Nucleus accumbens (tissue), 56 donors: ENCODE measurements around the gene VPS41.
"Not testable (repeated sequence)": the region's sequence is repeated elsewhere in the genome, so short reads cannot be mapped to it uniquely, and the experiment has no call there.

Experiments used
- DNase-seq, 56 donors: peaks; one replicate each; lab custom pipeline; 2025; lab: John Stamatoyannopoulos, UW

The VPS41 gene

GRCh38 chr7:38862666-38863065, 46.3 kb downstream of the VPS41 start:
- no peak for DNase-seq

GRCh38 chr7:38858259-38858884, 50.6 kb downstream of the VPS41 start:
- no peak for DNase-seq

- no peak for DNase-seq
Observed at GRCh38 chr7:38855867-38856266, 53.1 kb downstream of the VPS41 start.

- no peak for DNase-seq
Observed at GRCh38 chr7:38855386-38855785, 53.6 kb downstream of the VPS41 start.

- DNase-seq = not testable (repeated sequence)
Observed at GRCh38 chr7:38854947-38855346, 54.0 kb downstream of the VPS41 start.

- DNase-seq = no peak
Observed at GRCh38 chr7:38851321-38851720, 57.7 kb downstream of the VPS41 start.

- DNase-seq = no peak
Observed at GRCh38 chr7:38846280-38846679, 62.7 kb downstream of the VPS41 start.

GRCh38 chr7:38844952-38845563, 63.9 kb downstream of the VPS41 start:
- no peak for DNase-seq

- DNase-seq = no peak
Observed at GRCh38 chr7:38842746-38843145, 66.2 kb downstream of the VPS41 start.

GRCh38 chr7:38840736-38841460, 68.1 kb downstream of the VPS41 start:
- no peak for DNase-seq

- DNase-seq = peak in 13 of 56 donors; percentile 2 to 42 (median 18)
Observed at GRCh38 chr7:38839851-38840250, 69.1 kb downstream of the VPS41 start.

- DNase-seq = no peak
Observed at GRCh38 chr7:38838725-38839385, 70.1 kb downstream of the VPS41 start.

GRCh38 chr7:38834357-38834756, 74.6 kb downstream of the VPS41 start:
- DNase-seq = no peak

- no peak for DNase-seq
Observed at GRCh38 chr7:38833329-38833728, 75.7 kb downstream of the VPS41 start.

- DNase-seq = no peak
Observed at GRCh38 chr7:38831259-38831996, 77.6 kb downstream of the VPS41 start.

GRCh38 chr7:38830826-38831225, 78.2 kb downstream of the VPS41 start:
- no peak for DNase-seq

GRCh38 chr7:38829488-38830165, 79.4 kb downstream of the VPS41 start:
- no peak for DNase-seq

GRCh38 chr7:38828026-38828425, 81.0 kb downstream of the VPS41 start:
- DNase-seq = no peak

GRCh38 chr7:38825721-38826440, 83.1 kb downstream of the VPS41 start:
- no peak for DNase-seq
